Endothelial cell of umbilical vein (primary cell): ENCODE results near the gene INHBC. TPM values are rescaled to one million over a fixed set of nuclear protein-coding genes. Genes with fewer than 3 reads are reported as not detected.

Experiments
- BruUV-seq: library from RNA; stranded (reverse); fragments of 400-500 nt; replicated peaks from 2 replicates; lab custom pipeline; 2021; lab: Mats Ljungman, UMichigan
- CTCF ChIA-PET: fragments of 300-600, 350-600 bp; sonication (Branson Sonifier 250); formaldehyde crosslinking; loops from one replicate; lab custom pipeline; 2021; ENCODE audit warnings: antibody characterized with exemption, inconsistent platforms; lab: Charles Lee
- POLR2A ChIA-PET: fragments of 300-600, 350-600 bp; sonication (Branson Sonifier 250); formaldehyde crosslinking; loops from one replicate; lab custom pipeline; 2021; ENCODE audit warnings: antibody characterized with exemption, inconsistent platforms; lab: Charles Lee
- DNase-seq: peaks from one replicate; pipeline ENCODE4 v3.0.0-alpha.2; 2011; ENCODE audit warnings: low read depth, low spot score
- FAIRE-seq: peaks from 2 replicates; lab custom pipeline; 2011; peaks lifted over from hg19 to GRCh38; lab: Jason Lieb, UNC
- H2AFZ ChIP-seq: 2 replicates; pipeline ENCODE4 v1.6.0; 2012; ENCODE audit warnings: low read depth, low read length, control low read depth, inconsistent platforms
- H3K27ac ChIP-seq: 2 replicates; pipeline ENCODE4 v1.5.1; 2011; ENCODE audit warnings: low read depth, mild to moderate bottlenecking, control low read depth, low read length, moderate library complexity; ENCODE audit not compliant: insufficient read depth
- H3K27me3 ChIP-seq, 2 experiments: 2 replicates each; pipeline versions ENCODE4 v1.6.0 to v1.6.1; 2011; ENCODE audit warnings: low read length in 2 of 2, mixed read lengths in 1 of 2; ENCODE audit not compliant: control insufficient read depth in 2 of 2, insufficient read depth in 2 of 2
- H3K36me3 ChIP-seq, 2 experiments: 2 replicates in 1 of 2; 3 replicates in 1 of 2; pipeline ENCODE4 v1.5.1; 2011; ENCODE audit warnings: low read length in 2 of 2, mild to moderate bottlenecking in 1 of 2, moderate library complexity in 1 of 2; ENCODE audit not compliant: control insufficient read depth in 2 of 2, insufficient read depth in 2 of 2; ENCODE audit errors: extremely low read depth in 1 of 2
- H3K4me1 ChIP-seq: 3 replicates; pipeline ENCODE4 v1.5.1; 2011; ENCODE audit warnings: mild to moderate bottlenecking, low read length; ENCODE audit not compliant: control insufficient read depth, insufficient read depth; ENCODE audit errors: extremely low read depth
- H3K4me2 ChIP-seq: 2 replicates; pipeline ENCODE4 v1.6.1; 2011; ENCODE audit warnings: low read length, control low read depth, mixed read lengths; ENCODE audit not compliant: insufficient read depth
- H3K4me3 ChIP-seq, 3 experiments: fragments of 200-600 bp in 1 of 3; sonication (generic), shearing (Covaris generic) in 1 of 3; replicated peaks in 1 of 3; 2 replicates each; pipeline ENCODE4 v1.5.1; 2011 to 2016; ENCODE audit warnings: control low read depth in 3 of 3, low read length in 3 of 3, mild to moderate bottlenecking in 2 of 3, inconsistent platforms in 1 of 3, low read depth in 1 of 3, moderate library complexity in 1 of 3; ENCODE audit not compliant: insufficient read depth in 1 of 3
- H3K79me2 ChIP-seq: 2 replicates; pipeline ENCODE4 v1.6.0; 2012; ENCODE audit warnings: low read length, inconsistent platforms; ENCODE audit not compliant: control insufficient read depth, insufficient read depth
- H3K9ac ChIP-seq: replicated peaks from 2 replicates; pipeline ENCODE3; 2011; ENCODE audit warnings: low read length, control low read depth; ENCODE audit not compliant: insufficient read depth; ENCODE audit errors: extremely low read depth
- H3K9me1 ChIP-seq: replicated peaks from 3 replicates; pipeline ENCODE4 v1.6.0; 2011; ENCODE audit warnings: mild to moderate bottlenecking, low read length; ENCODE audit not compliant: control insufficient read depth, insufficient read depth; ENCODE audit errors: extremely low read depth
- H3K9me3 ChIP-seq: replicated peaks from 2 replicates; pipeline ENCODE4 v1.5.1; 2012; ENCODE audit warnings: low read length, inconsistent platforms; ENCODE audit not compliant: control insufficient read depth, insufficient read depth
- H4K20me1 ChIP-seq: replicated peaks from 2 replicates; pipeline ENCODE3; 2011; ENCODE audit warnings: mild to moderate bottlenecking, low read length; ENCODE audit not compliant: control insufficient read depth, insufficient read depth; ENCODE audit errors: extremely low read depth
- CTCF ChIP-seq, 2 donors: IDR thresholded peaks; 1 replicate in 1 of 2; 2 replicates in 1 of 2; pipeline ENCODE4 v1.5.1; 2011; ENCODE audit warnings: low read length in 2 of 2, mild to moderate bottlenecking in 2 of 2, moderate library complexity in 2 of 2, control low read depth in 1 of 2, inconsistent platforms in 1 of 2, low read depth in 1 of 2; ENCODE audit not compliant: insufficient read depth in 1 of 2; ENCODE audit errors: extremely low read depth in 1 of 2
- EZH2 ChIP-seq: IDR thresholded peaks from 2 replicates; pipeline ENCODE4 v1.6.1; 2012; ENCODE audit warnings: borderline replicate concordance, low read depth, mild to moderate bottlenecking, moderate library complexity, low read length, inconsistent platforms; ENCODE audit not compliant: severe bottlenecking
- FOS ChIP-seq: IDR thresholded peaks from 2 replicates; pipeline ENCODE4 v1.6.1; 2011; ENCODE audit warnings: mild to moderate bottlenecking, low read length, moderate library complexity, borderline replicate concordance; ENCODE audit not compliant: insufficient read depth
- GATA2 ChIP-seq: IDR thresholded peaks from 2 replicates; pipeline ENCODE4 v1.7.0; 2011; ENCODE audit warnings: low read depth, mild to moderate bottlenecking, moderate library complexity, mixed read lengths, low read length; ENCODE audit not compliant: insufficient read length, insufficient read depth
- MAX ChIP-seq: IDR thresholded peaks from 2 replicates; pipeline ENCODE4 v1.6.1; 2011; ENCODE audit not compliant: insufficient read depth, insufficient read length
- MYC ChIP-seq: IDR thresholded peaks from one replicate; pipeline ENCODE4 v1.6.1; 2011; ENCODE audit warnings: mild to moderate bottlenecking, low read depth, low read length
- POLR2A ChIP-seq: IDR thresholded peaks from 2 replicates; pipeline ENCODE4 v1.6.1; 2012; ENCODE audit warnings: low read depth, mild to moderate bottlenecking, control low read depth, low read length
- POLR2AphosphoS5 ChIP-seq: IDR thresholded peaks from 2 replicates; pipeline ENCODE4 v1.6.1; 2012; ENCODE audit warnings: low read depth, mild to moderate bottlenecking, control low read depth, low read length, moderate library complexity; ENCODE audit not compliant: insufficient read depth
- dilution Hi-C: fragments of 300-500 bp; cut with MboI; formaldehyde crosslinking; loops from one replicate; pipeline ENCODE4 v1.15.0; 2019; ENCODE audit warnings: low sequenced_read_pairs; ENCODE audit not compliant: extremely low pct_ligation_motif_present
- intact Hi-C: fragments of 100-400 bp; cut with micrococcal nuclease; formaldehyde crosslinking; loops from one replicate; pipeline ENCODE4 v1.10.0; 2022
- polyA plus RNA-seq, 4 experiments: library from polyadenylated mRNA; depleted of rRNA in 3 of 4; stranded (reverse) in 3 of 4; unstranded in 1 of 4; fragments of >200 nt; gene quantifications; 2 replicates each; pipeline versions ENCODE4 v1.2.1 to v1.2.3, GENCODE V29; 2011 to 2012; ENCODE audit warnings: missing spikeins in 1 of 4
- total RNA-seq: library from RNA; stranded (reverse); gene quantifications from 2 replicates; pipeline ENCODE4 v1.2.3, GENCODE V29; 2021

The INHBC gene
- total and polyA plus RNA-seq, 2 donors (not counting 3 experiments of a cell fraction or from before 2014, with no cell fraction given) = not detected

DNA sequence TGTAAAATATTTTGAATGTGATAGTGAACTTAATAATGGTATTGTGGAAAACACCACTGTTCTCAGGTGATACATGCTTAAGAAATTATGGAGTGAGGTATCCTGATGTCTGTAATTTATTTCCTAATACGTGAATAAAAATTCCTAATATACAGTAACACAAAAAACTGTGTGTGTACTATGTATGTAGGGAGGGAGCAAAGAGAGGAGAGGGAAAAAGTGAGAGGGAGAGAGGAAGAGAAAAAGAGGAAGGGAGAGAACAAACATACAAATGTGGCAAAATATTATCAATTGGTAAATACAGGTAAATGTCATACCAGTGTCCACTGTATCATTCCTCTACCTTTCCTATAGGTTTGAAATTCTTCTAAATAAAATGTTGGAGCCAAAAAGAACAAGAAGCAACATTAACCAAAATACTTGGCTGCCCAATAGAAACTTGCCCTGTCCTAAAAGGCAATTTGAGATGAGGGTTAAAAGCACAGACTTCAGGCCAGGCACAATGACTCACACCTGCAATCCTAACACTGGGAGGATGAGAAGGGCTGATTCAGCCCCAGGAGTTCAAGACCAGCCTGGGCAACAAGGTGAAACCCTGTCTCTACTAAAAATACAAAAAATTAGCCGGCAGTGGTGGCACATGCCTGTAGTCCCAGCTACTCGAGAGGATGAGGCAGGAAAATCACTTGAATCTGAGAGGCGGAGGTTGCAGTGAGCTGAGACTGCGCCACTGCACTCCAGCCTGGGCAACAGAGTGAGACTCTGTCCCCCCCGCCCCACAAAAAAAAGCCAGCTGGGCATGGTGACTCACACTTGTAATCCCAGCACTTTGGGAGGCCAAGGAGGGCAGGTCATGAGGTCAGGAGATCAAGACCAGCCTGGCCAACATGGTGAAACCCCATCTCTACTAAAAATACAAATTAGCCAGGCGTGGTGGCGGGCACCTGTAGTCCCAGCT lies 18.3 kb upstream of the INHBC start:
- CTCF ChIA-PET = interaction anchor here (1.3 kb wide), 1 partner anchor 109 kb away, joined by 4 read pairs; no protein-coding TSS in a partner anchor
- H2AFZ ChIP-seq = no peak overlapping the region
- H3K9ac ChIP-seq = no peak overlapping the region
- dilution Hi-C loops = no loop called here
- no peak for DNase-seq
- no peak overlapping the region for H3K4me2 ChIP-seq
- H3K4me3 ChIP-seq = no peak overlapping the region
- no peaks in the 10 kb centered on the region for H3K9me1 ChIP-seq
- no peak for FAIRE-seq
- intact Hi-C loops = no loop called here
- POLR2A ChIA-PET = no interaction called here
- no peaks in the 10 kb centered on the region for H3K27me3 ChIP-seq
- H3K79me2 ChIP-seq = peaks cover 4% of the 10 kb centered on the region
- H3K27ac ChIP-seq = no peak overlapping the region
- no peaks in the 10 kb centered on the region for H3K4me1 ChIP-seq
- no peaks in the 10 kb centered on the region for H3K36me3 ChIP-seq
- TF ChIP-seq CTCF (IDR thresholded peaks at IDR 0.05; ENCODE audit: extremely low read depth in 1 of 2, insufficient read depth in 1 of 2, low read depth in 1 of 2, low read length in 2 of 2) = no peak
- TF ChIP-seq FOS = no peak
- TF ChIP-seq MAX = no peak
- TF ChIP-seq POLR2AphosphoS5 = no peak
- no peak for TF ChIP-seq POLR2A
- no peak for TF ChIP-seq GATA2
- no peak for TF ChIP-seq MYC
- TF ChIP-seq EZH2 = no peak
- BruUV-seq = no TSS peak
- no peaks in the 10 kb centered on the region for H3K9me3 ChIP-seq
- no peaks in the 10 kb centered on the region for H4K20me1 ChIP-seq
